Spleen (tissue), 7 donors: Measurements from ENCODE around the gene TRPC6.

Experiments used
- POLR2A ChIP-seq, 3 donors: fragments of 450-650 bp; IDR thresholded peaks; one replicate each; pipeline ENCODE4 v1.5.1; 2017; ENCODE audit warnings: antibody characterized with exemption in 3 of 3, mild to moderate bottlenecking in 1 of 3
- TF ChIP-seq, protein P1 (sequence below), 11 experiments: fragments of 200-600 bp in 7 of 11; fragments of 450-650 bp in 4 of 11; sonication (generic) in 4 of 11; IDR thresholded peaks in 8 of 11; conservative IDR thresholded peaks in 3 of 11; 1 replicate in 7 of 11; 2 replicates in 4 of 11; pipeline versions ENCODE4 v1.4.0 to v1.8.0; 2016 to 2021; ENCODE audit warnings: antibody characterized with exemption in 11 of 11, inconsistent platforms in 4 of 11, mild to moderate bottlenecking in 1 of 11
- donor health status: DM: no; HTN: no; CAD: no; lungs with moderate emphysema.
- donor health status: DM: no; HTN: no; CAD: no.
- donor health status: DM: no; HTN: no; CAD: no.

- TF ChIP-seq, protein P1, sequence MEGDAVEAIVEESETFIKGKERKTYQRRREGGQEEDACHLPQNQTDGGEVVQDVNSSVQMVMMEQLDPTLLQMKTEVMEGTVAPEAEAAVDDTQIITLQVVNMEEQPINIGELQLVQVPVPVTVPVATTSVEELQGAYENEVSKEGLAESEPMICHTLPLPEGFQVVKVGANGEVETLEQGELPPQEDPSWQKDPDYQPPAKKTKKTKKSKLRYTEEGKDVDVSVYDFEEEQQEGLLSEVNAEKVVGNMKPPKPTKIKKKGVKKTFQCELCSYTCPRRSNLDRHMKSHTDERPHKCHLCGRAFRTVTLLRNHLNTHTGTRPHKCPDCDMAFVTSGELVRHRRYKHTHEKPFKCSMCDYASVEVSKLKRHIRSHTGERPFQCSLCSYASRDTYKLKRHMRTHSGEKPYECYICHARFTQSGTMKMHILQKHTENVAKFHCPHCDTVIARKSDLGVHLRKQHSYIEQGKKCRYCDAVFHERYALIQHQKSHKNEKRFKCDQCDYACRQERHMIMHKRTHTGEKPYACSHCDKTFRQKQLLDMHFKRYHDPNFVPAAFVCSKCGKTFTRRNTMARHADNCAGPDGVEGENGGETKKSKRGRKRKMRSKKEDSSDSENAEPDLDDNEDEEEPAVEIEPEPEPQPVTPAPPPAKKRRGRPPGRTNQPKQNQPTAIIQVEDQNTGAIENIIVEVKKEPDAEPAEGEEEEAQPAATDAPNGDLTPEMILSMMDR (IDR thresholded peaks at IDR 0.05 in 8 of 11, conservative IDR thresholded peaks at IDR 0.05 in 3 of 11) = no peak
- TF ChIP-seq POLR2A (IDR thresholded peaks at IDR 0.05) = no peak
Measured at GRCh38 chr11:101442171-101442570, 141.6 kb downstream of the TRPC6 start.
